BLaER1 (cell line): ENCODE results near the gene APOM.

ENCODE experiments used
- H3K27ac ChIP-seq: shearing (Covaris generic); formaldehyde crosslinking; 2 replicates; pipeline ENCODE4 v1.8.1; 2022
- H3K27me3 ChIP-seq: shearing (Covaris generic); formaldehyde crosslinking; 2 replicates; pipeline ENCODE4 v1.8.1; 2022
- H3K36me3 ChIP-seq: shearing (Covaris generic); formaldehyde crosslinking; 2 replicates; pipeline ENCODE4 v1.8.1; 2022
- H3K4me1 ChIP-seq: shearing (Covaris generic); formaldehyde crosslinking; 2 replicates; pipeline ENCODE4 v1.8.1; 2022
- H3K4me2 ChIP-seq: shearing (Covaris generic); formaldehyde crosslinking; 2 replicates; pipeline ENCODE4 v1.8.1; 2022
- H3K4me3 ChIP-seq: shearing (Covaris generic); formaldehyde crosslinking; 2 replicates; pipeline ENCODE4 v1.8.1; 2022
- H3K9ac ChIP-seq: shearing (Covaris generic); formaldehyde crosslinking; 2 replicates; pipeline ENCODE4 v1.8.1; 2022
- H3K9me3 ChIP-seq: shearing (Covaris generic); formaldehyde crosslinking; 2 replicates; pipeline ENCODE4 v1.8.1; 2022
- H4K20me1 ChIP-seq: shearing (Covaris generic); formaldehyde crosslinking; 2 replicates; pipeline ENCODE4 v1.8.1; 2022
- Cebpa-rat ChIP-seq: shearing (Covaris generic); IDR thresholded peaks from 2 replicates; pipeline ENCODE4 v1.8.1; 2022

APOM gene

DNA sequence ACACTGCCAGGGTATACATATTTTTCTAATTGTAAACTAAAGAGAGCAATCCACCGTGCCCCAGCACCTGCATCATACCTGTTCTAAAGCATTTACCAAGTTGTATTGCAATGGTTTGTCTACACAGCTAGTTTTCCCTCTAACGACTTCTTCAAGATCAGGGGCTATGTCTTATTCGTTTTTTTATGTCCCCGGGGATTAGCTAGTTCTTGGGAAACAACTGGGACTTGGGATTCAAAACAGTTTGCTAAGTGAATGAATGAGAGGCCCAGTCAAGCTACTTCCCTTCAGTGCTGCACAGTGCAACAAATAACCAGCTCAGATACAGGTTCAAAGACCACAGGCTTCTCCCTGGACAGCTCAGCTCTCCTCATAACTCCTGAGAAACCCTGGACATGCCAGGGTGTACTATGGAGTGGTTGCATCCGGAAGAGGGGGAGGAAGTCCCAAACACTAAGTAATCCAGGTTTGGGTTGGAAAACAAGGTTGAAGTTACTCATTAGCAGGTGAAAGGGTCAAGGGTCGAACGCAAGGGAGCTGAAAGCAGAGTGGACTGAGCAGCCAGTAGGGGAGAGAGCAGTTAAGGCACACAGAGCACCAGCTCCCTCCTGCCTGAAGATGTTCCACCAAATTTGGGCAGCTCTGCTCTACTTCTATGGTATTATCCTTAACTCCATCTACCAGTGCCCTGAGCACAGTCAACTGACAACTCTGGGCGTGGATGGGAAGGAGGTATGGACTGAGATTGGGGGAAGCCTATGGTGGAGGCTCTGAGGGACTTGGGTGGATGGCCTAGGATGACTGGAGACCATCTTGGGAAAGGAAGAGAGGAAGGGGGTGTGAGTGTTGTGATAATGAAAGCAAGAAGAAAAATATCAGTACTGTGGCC lies at the start of gene APOM:
TSS of gene APOM (plus strand) at position 546 of the 889 bp plus-strand sequence. CDS start at position 619, 73 bp downstream.
- no peak for TF ChIP-seq Cebpa-rat
- Histone ChIP-seq H3K27ac (no peak within 1 kb of the TSS), H3K9me3 (no peaks in the 10 kb centered on the region), H3K27me3 (no peaks in the 10 kb centered on the region), H4K20me1 (peaks cover 26% of the 10 kb centered on the region; the same call in 1 of the 2 replicates), H3K4me1 (peaks cover 66% of the 10 kb centered on the region), H3K4me2 (no peak within 1 kb of the TSS), H3K9ac (no peak within 1 kb of the TSS), H3K36me3 (peaks cover 41% of the 10 kb centered on the region), H3K4me3 (no peak within 1 kb of the TSS)

DNA sequence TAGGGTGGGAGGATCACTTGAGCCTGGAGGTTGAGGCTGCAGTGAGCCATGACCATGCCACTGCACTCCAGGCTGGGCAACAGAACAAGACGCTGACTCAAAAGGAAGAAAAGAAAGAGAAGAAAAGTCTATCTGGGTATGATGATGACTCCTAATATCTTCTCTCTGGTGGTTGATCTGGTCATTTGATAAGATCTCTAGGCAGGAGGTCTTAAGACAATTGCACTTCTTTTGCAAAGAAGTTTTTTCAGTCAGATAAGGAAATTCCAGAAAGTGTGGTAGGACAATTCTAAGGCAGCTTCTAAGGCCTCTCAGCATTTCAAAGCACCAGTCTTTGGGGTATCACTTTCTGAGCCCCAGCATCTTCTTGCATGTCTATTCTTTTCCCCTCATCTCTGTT lies 48.4 kb upstream of the APOM start:
- no peak overlapping the region for H3K9ac ChIP-seq
- no peak overlapping the region for H3K4me2 ChIP-seq
- H3K36me3 ChIP-seq = no peaks in the 10 kb centered on the region
- no peaks in the 10 kb centered on the region for H3K9me3 ChIP-seq
- no peak for TF ChIP-seq Cebpa-rat
- H3K4me3 ChIP-seq = no peak overlapping the region
- H3K27me3 ChIP-seq = no peaks in the 10 kb centered on the region
- H4K20me1 ChIP-seq = no peaks in the 10 kb centered on the region
- H3K27ac ChIP-seq = no peak overlapping the region
- H3K4me1 ChIP-seq = peaks cover 9% of the 10 kb centered on the region; the same call in 1 of the 2 replicates

DNA sequence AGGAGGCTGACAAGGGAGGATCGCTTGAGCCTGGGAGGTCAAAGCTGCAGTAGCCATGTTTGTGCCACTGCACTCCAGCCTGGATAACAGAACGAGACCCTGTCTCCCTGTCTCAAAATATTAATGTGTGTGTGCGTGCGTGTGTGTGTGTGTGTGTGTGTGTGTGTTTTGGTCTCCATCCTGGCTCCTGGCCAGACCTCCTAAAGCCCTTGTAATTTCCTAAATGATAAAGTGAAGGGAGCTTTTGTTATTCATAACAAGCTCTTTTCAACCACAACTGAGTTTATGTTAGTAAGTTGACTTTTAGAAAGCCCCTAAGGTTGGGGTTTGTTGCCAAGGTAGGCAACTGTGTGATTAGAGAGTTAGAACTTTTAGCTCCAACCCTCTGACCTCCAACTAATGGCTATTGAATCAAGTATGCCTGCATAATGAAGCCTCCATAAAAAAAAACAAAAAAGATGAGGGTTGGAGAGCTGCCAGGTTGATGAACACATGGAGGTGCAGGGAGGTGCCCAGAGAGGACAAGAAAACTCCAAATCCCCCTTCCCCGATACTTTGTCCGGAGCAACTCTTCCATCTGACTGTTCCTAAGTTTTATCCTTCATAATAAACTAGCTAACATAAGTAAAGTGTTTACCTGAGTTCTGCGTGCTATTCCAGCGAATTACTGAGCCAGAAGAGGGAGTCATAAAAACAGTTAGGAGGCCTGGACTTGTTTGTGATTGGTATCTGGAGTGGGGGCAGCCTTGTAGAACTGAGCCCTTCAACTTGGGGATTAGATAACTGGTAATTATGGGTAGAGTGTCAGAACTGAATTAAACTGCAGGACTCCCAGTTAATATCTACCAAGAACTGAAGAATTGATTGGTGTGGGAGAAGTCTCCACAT lies 45.9 kb upstream of the APOM start:
- no peaks in the 10 kb centered on the region for H3K9me3 ChIP-seq
- no peak for TF ChIP-seq Cebpa-rat
- no peak overlapping the region for H3K9ac ChIP-seq
- H3K4me2 ChIP-seq = no peak overlapping the region
- no peak overlapping the region for H3K27ac ChIP-seq
- no peaks in the 10 kb centered on the region for H3K36me3 ChIP-seq
- H3K4me1 ChIP-seq = peaks cover 16% of the 10 kb centered on the region
- no peaks in the 10 kb centered on the region for H4K20me1 ChIP-seq
- no peaks in the 10 kb centered on the region for H3K27me3 ChIP-seq
- H3K4me3 ChIP-seq = no peak overlapping the region

DNA sequence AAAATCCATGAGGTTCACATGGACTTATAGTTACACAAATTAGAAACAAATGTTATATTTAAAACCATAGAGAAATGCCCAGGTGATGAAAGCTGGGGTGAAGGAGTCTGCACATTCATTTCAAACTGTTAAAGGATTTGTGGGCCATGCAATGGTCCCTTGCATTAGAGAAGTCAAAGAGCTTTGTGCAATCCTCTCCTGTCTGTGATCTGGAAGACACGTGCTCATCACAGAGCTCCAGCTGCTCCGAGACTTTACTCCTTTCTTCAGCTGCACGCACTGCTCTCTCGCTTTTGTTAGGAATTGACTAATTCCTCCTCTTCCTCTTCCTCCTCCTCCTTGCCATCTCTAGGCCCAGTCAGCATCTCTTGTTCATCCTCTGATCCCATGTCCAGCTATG lies 44.7 kb upstream of the APOM start:
- H3K9ac ChIP-seq = no peak overlapping the region
- no peak overlapping the region for H3K4me3 ChIP-seq
- no peaks in the 10 kb centered on the region for H3K9me3 ChIP-seq
- H3K36me3 ChIP-seq = no peaks in the 10 kb centered on the region
- TF ChIP-seq Cebpa-rat = no peak
- H3K4me2 ChIP-seq = no peak overlapping the region
- H4K20me1 ChIP-seq = no peaks in the 10 kb centered on the region
- no peak overlapping the region for H3K27ac ChIP-seq
- peaks cover 28% of the 10 kb centered on the region for H3K4me1 ChIP-seq
- no peaks in the 10 kb centered on the region for H3K27me3 ChIP-seq

DNA sequence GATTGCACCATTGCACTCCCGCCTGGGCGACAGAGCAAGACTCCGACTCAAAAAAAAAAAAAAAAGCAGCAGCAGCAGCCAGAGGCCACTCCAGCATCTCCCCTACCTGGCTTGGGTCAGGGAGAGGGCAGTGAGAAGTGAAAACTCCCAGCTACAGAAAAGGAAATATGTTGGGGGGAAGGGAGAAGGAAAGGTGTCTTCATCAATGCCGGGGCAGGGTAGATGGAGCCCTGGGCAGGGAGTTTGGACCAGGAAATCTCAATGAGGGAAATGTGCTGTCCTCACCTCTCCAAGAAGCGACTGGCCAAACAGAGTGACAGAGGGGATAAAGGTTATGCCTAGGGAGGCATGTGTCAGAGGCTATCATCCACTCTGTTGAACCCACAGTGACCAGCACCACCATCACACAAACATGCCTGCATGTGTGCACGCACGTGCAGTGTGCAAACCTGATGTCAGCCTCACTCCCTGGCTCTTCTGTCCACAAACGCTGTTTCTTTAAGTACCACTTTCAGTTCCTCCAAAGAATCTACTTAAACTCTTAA lies 41.5 kb upstream of the APOM start:
- no peak overlapping the region for H3K9ac ChIP-seq
- H3K27ac ChIP-seq = no peak overlapping the region
- H3K4me1 ChIP-seq = peaks cover 26% of the 10 kb centered on the region
- no peak overlapping the region for H3K4me3 ChIP-seq
- H4K20me1 ChIP-seq = no peaks in the 10 kb centered on the region
- H3K27me3 ChIP-seq = no peaks in the 10 kb centered on the region
- TF ChIP-seq Cebpa-rat = no peak
- no peaks in the 10 kb centered on the region for H3K36me3 ChIP-seq
- 0 out of 2 replicates have a peak overlapping the region, but pooled peaks have one; percentile 72 for H3K4me2 ChIP-seq
- no peaks in the 10 kb centered on the region for H3K9me3 ChIP-seq

DNA sequence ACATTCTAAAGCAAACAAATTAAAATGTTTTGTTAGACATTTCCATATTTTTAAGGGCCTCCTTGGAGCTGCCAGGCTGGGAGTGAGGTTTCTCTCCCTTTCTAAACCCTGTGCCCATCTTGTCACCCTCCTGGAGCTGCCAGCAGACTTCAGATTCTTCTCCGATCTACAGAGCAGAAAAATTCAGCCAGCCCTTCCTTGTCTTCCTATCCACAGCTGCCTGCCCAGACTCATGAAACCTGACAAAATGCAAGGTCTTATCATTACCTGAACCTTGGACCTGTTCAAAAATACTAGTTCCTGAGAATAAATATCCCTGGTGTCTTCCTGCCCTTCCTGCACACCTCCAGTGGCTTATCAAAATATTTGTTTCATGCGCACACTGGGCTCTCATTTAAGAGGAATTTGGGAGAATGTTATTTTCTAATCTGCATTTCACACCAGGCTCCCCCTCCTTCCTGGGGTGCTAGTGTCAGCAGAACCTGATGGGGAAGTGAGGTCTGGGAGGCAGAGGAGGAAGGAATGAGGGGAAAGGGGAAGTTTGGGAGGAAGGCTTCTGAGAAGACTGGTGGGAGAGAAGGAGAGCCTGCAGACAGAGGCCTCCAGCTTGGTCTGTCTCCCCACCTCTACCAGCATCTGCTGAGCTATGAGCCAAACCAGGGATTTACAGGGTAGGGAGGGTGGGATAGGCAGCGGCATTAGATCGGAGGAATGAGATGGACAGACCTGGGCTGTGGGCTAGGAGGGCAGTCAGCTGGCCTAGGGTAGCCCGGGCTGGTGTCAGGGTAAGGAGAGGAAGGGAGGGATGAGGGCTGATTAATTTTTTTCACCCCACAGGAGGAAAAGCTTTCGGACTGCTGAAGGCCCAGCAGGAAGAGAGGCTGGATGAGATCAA lies 40.8 kb upstream of the APOM start, which contains the start of gene AIF1:
TSS of gene AIF1 (plus strand) at position 551 of the 895 bp plus-strand sequence. CDS start at position 647, 96 bp downstream.
- TF ChIP-seq Cebpa-rat = no peak
- Histone ChIP-seq H3K4me2 (peak within 1 kb of the TSS; percentile 72), H3K27ac (peak within 1 kb of the TSS; percentile 45), H4K20me1 (no peaks in the 10 kb centered on the region), H3K36me3 (no peaks in the 10 kb centered on the region), H3K9ac (0 out of 2 replicates have a peak within 1 kb of the TSS, but pooled peaks have one; percentile 29), H3K27me3 (no peaks in the 10 kb centered on the region), H3K9me3 (no peaks in the 10 kb centered on the region), H3K4me1 (peaks cover 26% of the 10 kb centered on the region), H3K4me3 (no peak within 1 kb of the TSS; the same call in 1 of the 2 replicates)

DNA sequence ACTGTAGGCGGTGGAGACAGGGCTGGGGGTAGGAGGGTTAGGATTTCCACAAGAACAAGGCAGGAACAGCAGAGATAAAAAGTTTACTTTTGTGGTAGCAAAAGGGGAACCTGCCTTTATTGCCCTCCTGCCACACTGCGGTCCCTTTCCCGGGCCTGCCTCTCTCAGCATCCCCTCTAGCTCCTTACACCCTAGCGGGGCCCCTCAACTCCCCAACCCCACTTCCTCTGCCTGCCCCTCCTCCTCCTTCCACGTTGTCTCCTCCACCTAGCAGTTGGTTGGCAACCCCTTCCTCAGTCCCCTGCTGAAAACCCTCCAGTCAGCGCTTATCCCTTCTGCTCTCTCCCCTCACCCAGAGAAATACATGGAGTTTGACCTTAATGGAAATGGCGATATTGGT lies 39.9 kb upstream of the APOM start:
- H3K36me3 ChIP-seq = no peaks in the 10 kb centered on the region
- TF ChIP-seq Cebpa-rat = no peak
- H3K9ac ChIP-seq = 0 out of 2 replicates have a peak overlapping the region, but pooled peaks have one; percentile 29
- peak overlapping the region; percentile 45 for H3K27ac ChIP-seq
- H3K4me1 ChIP-seq = peaks cover 26% of the 10 kb centered on the region
- H3K9me3 ChIP-seq = no peaks in the 10 kb centered on the region
- peak overlapping the region; percentile 72 for H3K4me2 ChIP-seq
- no peaks in the 10 kb centered on the region for H4K20me1 ChIP-seq
- no peak overlapping the region; the same call in 1 of the 2 replicates for H3K4me3 ChIP-seq
- no peaks in the 10 kb centered on the region for H3K27me3 ChIP-seq

DNA sequence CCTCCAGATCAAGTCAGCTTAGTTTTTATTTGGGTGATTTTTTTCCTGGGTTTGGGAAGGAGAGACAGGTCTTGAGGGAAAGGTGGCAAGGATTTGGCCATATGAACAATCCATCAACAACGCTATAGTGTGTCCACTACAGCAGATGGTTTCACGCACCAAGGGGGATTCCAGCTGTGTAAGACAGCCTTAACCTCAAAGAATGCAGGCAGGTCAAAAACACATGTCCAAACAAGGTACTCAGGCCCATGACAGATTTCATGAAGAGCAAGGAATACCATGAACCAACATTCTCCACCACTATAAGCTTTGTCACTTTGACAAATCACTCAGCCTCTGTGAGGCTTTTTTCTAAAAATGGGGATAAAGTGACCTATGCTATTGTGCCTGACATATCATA lies 38.7 kb upstream of the APOM start:
- H3K27me3 ChIP-seq = no peaks in the 10 kb centered on the region
- TF ChIP-seq Cebpa-rat = no peak
- H4K20me1 ChIP-seq = peaks cover 11% of the 10 kb centered on the region
- no peak overlapping the region for H3K4me3 ChIP-seq
- peaks cover 32% of the 10 kb centered on the region for H3K4me1 ChIP-seq
- no peak overlapping the region for H3K27ac ChIP-seq
- no peak overlapping the region for H3K9ac ChIP-seq
- no peak overlapping the region for H3K4me2 ChIP-seq
- H3K36me3 ChIP-seq = peaks cover 5% of the 10 kb centered on the region; the same call in 1 of the 2 replicates
- H3K9me3 ChIP-seq = no peaks in the 10 kb centered on the region
